GM21825 (cell line): ENCODE data around the gene BMI1.
"Not testable (repeated sequence)": the region's sequence is repeated elsewhere in the genome, so short reads cannot be mapped to it uniquely, and the experiment has no call there.

Experiments used
- ATAC-seq: cut with Tn5 transposase; IDR thresholded peaks from one replicate; pipeline ENCODE4 v1.9.1; 2021; ENCODE audit warnings: mild to moderate bottlenecking, moderate library complexity; ENCODE audit not compliant: unreplicated experiment

BMI1 gene

DNA sequence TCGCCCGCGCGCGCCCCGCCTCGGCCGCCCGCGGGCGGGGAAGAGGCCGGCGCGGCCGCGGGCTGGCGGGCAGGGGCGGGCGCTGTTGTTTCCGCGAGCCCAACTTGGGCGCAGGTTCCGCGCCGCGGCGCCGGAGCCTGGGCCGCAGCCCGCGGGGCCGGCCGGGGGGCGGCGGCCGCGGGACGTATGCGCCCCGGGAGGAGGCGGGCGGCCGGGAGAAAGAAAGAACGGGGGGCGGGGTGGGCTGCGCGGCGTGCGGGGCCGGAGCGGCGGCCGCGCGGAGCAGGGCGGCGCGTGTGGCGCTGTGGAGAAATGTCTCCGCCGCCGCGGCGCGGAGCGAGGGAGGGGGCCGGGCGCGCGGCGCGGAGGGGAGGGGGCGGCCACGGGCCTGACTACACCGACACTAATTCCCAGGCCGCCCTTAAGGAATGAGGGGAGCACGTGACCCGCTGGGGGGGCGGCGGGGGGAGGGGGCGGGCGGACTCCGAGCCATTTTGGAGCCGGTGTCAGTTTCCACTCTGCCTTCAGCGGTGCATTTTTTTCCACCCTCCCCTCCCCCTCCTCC, at the start of gene BMI1:
TSS of gene BMI1 (plus strand) at position 509 of the 565 bp plus-strand sequence. CDS start 5,351 bp downstream, outside the sequence.
- peak; percentile 18 for ATAC-seq

DNA sequence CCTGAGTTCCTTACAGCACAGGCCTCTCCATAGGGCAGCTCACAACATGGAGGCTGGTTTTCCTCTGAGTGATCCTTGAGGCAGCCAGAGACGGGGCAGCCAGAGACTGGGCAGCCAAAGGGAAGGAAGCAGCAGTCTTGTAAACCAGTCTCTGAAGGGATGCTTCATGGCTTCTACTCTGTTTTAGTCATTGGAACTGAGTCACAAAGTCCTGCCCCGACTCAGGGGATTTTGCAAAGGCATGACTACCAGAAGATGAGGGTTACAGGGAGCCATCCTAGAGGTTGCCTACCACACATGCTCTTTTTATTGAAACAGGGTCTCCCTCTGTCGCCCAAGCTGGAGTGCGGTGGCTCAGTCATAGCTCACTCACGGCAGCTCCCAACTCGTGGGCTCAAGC, 49.1 kb upstream of the BMI1 start:
- no peak for ATAC-seq

DNA sequence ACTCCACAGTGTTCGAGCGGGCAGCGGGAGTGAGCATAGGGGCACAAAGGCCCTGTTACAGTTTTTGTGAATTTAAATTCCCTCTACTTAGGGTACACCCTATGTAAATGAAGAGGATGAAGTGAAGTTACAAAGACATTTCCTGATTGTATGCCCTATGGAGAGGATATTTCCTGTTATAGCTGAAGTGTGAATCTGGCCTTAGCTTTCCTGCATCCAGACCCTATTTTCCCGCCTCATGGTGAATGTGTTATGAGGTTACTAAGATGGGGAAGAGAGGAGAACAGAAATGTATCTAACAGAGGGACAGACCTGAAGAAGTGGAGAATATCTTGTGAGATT, 42.5 kb upstream of the BMI1 start:
- no peak for ATAC-seq

DNA sequence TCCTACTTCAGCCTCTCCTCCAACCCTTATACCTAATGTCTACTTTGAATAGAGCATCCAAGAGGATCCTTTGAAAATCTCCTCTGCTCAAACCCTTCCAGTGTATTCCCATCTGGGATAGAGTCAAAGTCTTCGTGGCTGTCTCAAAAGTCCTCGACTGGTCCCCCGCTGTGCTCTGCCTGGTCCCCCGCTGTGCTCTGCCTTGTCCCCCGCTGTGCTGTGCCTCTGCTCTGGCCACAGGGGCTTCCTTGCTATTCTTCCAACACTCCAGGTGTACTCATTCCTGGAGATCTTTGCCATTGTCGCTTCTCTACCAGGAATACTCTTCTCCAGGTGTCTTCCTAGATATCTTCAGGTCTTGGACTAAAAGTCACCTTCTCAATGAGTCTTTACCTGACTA, 40.8 kb upstream of the BMI1 start:
- no peak for ATAC-seq

DNA sequence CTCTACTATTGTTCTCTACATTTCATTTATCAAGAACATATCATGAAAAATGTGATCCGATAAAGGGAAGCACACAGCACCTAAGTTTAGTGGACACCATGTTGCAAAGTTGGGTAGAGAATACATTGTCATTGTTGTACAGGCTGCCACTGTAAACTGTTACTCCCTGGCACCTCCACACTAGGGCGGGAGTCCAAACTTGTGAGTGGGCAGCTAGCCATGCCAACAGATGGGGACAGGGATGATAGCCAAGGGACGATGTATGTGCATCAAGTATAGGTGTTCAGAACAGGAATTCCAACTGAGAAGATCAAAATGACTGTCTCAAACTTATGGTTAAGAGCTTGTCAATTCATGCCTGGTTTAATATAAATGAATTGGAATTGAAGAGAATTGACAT, 35.8 kb upstream of the BMI1 start:
- ATAC-seq, result no peak

DNA sequence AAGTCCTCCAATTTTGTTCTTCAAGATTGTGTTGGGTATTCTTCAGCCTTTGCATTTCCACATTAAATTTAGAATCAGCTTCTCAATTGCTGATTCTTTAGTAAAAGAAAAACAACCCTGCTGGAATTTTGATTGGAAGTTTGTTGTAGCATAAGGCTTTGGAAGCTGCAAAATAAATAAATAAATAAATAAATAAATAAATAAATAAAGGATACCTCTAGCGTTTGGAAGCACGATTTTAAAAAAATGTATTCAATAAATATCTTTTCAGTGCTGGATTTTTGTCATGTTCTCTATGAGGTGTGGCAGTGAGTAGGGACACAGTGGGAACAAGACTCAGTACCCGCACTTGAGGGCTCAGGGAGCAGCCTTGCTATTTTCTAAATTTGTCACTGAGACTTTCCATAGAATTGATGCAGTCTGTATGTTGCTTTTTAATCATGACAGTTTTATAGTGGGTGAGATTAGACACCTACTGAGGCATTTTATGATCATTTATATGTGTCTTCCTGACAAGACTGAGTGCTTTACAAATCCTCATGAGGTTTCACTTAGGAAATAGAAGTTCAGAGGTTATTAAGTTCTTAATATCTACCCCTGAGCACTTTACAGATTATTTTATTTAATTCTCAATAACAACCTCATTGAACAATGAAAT, 27.0 kb upstream of the BMI1 start:
- ATAC-seq, result no peak

DNA sequence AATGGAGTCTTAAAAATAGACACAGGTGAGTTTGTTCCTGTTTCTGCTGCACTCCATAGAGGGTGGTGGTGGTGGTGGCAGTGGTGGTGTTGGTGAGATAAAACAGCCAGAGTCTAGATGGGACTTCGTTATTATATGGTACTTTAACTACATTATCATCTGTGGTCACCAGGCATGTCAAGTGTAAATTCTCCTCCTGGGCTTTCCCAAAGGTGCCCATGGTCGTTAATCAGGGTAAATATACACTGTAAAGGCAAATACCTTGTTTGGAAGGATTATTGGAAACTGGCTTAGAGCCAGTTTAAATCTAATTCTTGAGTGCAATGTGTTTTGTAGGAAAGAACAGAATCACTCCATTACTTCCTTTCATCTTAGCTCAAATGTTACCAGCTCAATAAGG, 26.2 kb upstream of the BMI1 start:
- ATAC-seq, result no peak

DNA sequence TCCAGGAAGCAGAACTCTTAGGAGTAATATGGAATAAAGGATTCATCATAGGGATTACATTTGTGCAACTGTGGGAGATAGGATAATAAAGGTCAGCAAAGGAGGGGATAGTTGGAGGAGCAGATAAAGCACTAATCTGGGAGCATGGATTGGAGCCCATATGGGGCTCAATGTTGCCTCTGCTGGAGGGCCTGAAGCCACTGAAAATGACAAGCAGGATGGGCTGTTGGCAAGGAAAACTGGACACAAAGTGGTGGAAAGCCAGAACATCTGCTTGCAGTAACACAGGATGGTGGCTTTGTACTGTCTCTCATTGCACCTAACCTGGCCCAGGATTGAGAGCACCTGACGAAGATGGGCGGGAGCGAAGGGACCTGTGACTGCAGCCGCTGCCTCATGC, 19.7 kb upstream of the BMI1 start:
- ATAC-seq, result no peak

DNA sequence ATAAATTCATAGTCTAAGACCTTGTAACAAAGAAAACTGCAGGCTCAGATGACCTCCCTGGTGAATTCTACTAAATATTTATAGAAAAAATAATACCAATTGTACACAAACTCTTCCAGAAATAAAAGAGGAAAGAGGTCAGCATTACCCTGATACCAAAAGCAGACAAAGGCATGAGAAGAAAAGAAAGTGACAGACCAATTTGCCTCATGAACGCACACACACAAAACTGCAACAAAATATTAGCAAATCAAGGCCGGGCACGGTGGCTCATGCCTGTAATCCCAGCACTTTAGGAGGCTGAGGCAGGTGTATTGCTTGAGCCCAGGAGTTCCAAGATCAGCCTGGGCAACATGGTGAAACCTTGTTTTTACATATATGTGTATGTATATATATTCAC, 17.4 kb upstream of the BMI1 start:
- no peak for ATAC-seq

DNA sequence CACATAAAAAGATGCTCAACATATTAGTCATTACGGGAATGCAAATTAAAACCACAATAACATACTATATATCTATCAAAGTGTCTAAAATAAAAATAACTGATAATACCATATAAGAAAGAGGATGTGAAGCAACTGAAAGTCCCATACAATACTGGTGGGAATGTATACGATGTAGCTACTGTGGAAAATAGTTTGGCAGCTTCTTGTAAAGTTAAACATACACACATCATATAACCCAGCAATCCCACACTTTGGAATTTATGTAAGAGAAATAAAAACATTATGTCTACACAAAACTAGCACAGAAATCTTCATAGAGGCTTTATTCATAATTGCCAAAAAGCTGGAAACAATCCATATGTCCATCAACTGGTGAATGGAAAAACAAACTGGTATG, 15.2 kb upstream of the BMI1 start:
- ATAC-seq, result no peak

DNA sequence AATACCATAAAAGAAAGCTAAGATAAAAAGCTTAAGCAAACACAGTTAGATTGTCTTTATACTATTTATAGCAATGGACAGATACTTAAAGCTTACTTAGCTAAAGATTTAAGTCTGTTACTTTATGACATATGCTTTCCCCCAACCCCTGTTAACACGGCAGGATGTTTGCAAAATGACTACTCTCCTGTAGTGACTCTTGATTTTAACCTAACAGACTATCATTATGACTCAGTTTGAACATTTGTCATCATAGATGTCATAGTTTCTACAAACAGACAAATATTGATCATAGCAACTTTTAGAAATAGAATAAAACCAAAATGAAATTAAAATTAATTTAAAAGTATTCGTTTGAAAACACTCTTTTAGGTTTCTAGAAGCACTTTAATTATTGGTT, 12.5 kb upstream of the BMI1 start:
- peak; percentile 86 for ATAC-seq

DNA sequence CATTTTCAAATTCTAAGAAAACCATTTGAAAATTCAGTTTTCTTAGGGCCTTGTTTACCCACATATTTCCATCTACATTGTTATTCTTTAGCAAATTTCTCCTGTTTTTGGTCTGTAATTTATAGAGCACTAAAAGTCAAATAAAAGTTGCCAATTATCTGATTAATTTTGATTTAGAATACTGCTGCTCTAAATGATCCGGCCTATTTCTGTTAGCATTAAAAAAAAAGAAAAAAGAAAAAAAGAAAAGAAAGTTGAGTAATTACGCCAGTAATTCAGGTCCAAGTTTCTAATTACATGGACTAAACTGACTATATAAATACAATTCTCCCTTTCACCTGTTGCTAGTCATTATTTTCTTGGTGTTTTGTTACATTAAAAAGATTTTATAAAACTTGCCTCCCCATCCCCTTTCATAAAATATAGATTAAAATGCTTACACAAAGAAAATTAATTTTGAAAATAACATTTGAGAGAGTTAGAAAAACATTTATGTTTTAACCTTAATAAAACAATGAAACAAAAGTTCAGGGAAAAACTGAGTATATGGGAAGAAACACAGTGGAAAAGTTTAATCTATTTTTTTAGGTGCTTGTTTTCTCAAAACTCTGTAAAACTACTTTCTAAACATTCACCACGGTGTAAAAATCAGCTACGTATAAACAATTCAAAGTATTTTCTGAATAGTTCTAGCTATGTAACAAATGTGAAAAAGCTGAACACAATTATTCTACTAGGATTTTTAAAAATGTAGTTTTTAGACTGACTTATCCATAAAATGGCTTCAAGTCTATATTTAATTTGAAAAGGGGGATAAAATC, 11.5 kb upstream of the BMI1 start:
- ATAC-seq, result no peak

DNA sequence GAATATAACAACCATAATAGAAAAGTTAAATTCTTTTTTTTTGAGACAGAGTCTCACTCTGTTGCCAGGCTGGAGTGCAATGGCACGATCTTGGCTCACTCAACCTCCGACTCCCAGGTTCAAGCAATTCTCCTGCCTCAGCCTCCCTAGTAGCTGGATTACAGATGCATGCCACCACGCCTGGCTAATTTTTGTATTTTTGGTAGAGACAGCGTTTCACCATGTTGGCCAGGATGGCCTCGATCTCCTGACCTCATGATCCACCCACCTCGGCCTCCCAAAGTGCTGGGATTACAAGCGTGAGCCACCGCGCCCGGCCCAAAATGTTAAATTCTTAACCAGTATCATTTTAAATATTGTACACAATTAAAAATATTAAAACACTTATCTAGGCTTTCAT, 10.9 kb upstream of the BMI1 start:
- ATAC-seq, result not testable (repeated sequence)

DNA sequence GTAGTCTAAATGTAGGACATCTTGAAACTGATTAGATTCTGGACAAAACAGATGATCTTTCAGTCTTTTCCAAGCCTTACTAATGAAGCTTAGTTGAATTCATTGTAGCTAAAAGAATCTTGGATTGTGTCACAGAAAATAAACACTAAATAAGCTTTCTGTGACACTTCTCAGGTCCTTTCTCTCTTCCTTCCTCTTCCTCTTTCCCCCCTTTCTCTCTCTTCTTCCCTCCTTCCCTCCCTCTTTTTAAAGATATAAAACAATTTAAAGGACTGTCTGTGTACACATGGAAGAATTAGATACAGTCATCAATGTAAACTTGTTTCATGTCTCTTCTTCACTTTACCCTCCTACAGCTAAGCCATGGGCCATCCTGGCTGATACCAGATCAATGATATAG, 10.0 kb upstream of the BMI1 start:
- no peak for ATAC-seq

DNA sequence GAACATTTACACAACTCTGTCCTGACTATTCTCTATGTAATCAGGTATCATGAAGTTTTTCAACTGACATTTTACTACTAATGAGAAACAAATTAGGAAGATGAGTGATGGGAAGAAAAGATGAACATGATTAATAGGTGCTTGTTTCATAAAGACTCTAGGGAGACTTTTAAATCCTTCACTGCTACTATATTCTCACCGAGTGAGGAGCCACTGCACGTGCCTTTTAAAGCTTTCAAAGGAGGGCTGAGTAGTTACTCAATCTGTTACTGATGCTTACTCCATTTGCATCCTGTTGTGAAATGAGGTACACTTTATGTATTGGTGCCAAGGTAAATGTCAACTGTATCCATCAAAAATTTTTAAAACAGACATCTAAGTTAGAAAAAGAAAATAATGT, 6.0 kb upstream of the BMI1 start:
- ATAC-seq, result no peak

DNA sequence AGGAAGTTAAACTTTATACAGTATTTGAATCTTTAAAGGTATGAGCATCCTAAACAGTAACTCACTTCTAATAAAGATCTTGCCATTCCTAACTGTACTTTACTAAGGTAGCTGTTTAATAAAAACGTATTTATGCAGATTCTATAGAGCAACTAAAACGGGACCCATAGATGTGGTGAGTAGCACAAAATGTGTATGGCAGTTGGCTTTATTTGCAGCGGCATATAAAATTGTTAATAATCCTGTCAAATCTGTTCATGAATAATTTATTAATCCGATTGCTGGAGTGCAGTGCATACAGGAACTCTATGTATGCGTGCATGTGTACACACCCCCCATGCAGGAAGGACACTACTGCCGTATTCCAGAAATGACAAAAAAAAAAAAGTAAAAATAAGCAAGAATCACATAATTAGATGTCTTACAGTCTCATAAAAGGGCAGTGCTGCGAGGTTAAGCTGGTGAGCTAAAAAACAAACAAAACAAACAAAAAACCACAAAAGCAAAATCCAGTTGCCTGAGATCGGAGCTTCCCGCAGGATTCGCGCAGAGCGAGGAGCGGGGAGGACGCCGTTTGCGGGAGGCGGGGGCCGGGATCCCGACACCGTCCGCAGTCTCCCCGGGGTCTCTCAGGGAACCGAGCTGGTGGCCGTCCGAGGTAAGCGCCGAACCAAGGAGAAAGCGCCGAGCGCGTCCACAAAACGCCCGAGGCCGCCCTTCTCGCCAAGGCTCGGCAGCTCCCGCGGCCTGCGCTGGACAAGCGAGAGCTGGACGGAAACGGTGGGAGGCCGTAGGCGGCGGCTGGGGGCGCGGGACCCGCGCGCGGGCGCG, 5.2 kb upstream of the BMI1 start:
- ATAC-seq, result no peak

DNA sequence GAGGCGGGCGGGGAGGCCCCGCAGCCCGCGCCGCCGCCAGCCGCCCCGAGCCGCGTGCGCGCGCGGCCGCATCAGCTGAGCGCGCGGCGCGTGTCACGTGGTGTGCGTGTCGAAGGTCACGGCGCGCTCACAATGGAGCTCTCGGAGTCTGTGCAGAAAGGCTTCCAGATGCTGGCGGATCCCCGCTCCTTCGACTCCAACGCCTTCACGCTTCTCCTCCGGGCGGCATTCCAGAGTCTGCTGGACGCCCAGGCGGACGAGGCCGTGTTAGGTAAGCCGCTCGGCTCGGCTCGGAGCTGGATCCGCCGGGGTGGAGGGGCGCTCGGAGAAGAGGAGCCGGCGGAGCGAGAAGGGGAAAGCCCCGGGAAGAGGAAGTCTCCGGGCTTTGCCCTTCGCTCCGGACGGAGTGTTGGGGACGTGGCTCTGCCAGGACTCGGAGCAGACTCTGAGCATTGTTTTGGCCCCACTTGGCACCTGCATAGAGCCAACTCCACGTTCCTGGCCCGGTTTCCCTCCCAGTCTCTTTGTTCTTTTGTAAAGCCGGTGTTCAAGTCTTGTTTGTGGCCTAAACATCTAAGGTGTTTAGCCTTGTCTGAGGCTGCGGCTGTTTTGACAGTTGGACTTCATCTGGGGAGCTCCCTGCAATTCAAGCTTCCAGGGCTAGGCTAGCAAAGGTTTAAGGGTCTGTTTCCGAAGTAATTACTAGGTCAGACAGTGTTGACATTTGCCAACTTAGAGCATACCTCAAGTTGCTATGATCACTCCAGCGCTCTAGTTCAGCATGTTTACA, 4.4 kb upstream of the BMI1 start, which contains the start of gene COMMD3:
TSS of gene COMMD3 (plus strand) at position 103 of the 790 bp plus-strand sequence. CDS start at position 133, 30 bp downstream.
- ATAC-seq, result peak; percentile 64

DNA sequence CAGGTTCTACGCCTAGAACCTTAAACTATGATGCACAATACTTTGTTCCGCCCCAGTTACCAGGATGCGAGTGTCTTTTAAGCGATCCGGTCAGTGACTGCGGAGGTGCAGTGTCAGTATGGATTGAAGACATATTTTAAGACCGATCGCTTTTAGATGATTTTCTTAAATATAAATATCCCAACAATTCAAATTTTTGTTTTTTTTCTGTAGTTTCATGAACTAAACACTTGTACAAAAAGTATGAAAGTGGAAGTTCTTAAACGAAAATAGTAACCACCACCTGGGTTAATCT, 3.9 kb upstream of the BMI1 start:
- ATAC-seq, result peak; percentile 19

DNA sequence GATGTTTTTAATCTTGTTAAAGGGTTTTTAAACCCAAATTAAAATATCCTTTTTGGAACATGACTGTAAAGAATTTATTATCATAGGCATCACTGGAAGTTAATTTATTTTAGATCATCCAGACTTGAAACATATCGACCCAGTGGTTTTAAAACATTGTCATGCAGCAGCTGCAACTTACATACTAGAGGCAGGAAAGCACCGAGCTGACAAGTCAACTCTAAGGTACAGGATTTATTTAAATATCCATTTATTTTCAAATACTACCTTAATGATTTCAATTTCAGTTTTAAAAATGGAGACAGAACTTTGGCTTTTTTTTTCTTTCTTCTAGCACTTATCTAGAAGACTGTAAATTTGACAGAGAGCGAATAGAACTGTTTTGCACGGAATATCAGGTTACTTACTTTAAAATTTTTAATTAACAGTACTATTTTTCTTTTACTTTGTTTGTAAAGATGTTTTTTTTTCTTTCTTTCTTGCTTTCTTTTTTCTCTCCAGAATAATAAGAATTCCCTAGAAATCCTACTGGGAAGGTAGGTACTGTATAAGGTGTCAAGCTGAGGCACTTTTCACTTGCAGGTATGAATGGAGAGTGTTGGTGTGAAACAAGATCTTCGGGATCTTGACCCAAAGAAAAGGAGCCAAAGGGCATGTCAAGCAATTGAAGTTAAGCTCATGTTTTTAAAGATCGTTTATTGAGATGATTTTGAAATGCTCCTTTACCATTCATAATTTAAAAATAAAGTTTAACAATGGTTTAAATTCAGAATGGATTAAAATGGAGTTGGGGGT, 2.9 kb upstream of the BMI1 start:
- no peak for ATAC-seq

DNA sequence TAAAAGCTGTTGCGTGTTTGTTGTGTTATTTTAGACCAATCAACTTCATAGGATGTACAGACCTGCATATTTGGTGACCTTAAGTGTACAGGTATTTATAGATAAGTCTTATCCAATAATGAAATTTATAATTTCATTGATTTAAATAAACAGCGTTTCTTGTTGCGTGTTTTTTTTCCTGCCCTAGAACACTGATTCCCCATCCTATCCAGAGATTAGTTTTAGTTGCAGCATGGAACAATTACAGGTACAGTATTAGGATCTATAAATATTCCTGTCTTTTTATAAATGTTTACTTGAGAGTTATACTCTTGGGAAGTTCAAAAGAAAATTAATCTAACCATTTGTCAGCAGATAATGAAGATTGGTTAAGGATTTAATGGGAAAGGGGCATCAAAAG, 2.1 kb upstream of the BMI1 start:
- ATAC-seq, result no peak
